ENCODE results near the gene GPR151.

GRCh38 chr5:146553446-146553845 lies 37.5 kb upstream of the GPR151 start:
- TF ChIP-seq CTCF (IDR thresholded peaks at IDR 0.05) (no peak), POLR2AphosphoS5 (IDR thresholded peaks at IDR 0.05; ENCODE audit: low read depth, low read length) (no peak), SIN3A (IDR thresholded peaks at IDR 0.05; ENCODE audit: borderline replicate concordance, insufficient read depth, low read depth, low read length) (no peak), TCF7L2 (IDR thresholded peaks at IDR 0.05; ENCODE audit: low read depth, low read length) (no peak), REST (IDR thresholded peaks at IDR 0.05; ENCODE audit: insufficient read depth in 1 of 2, low read depth in 2 of 2, low read length in 1 of 2) (no peak)
